GM11168 (cell line): ENCODE results near the gene SPHK2.
"Not testable (repeated sequence)": the region's sequence is repeated elsewhere in the genome, so short reads cannot be mapped to it uniquely, and the experiment has no call there.

ENCODE experiments used
- in situ Hi-C: fragments of 300-500 bp; cut with MboI; formaldehyde crosslinking; loops from one replicate; pipeline ENCODE4 v1.12.0; 2022; ENCODE audit warnings: low sequenced_read_pairs; ENCODE audit not compliant: unreplicated experiment

SPHK2 gene

GRCh38 chr19:48618916-48619691 lies at the start of gene SPHK2, which contains the start of gene RPL18:
TSS of gene SPHK2 (plus strand) at chr19:48619506. CDS start at chr19:48620515, 1,009 bp downstream.
TSS of gene RPL18 (minus strand) at chr19:48619178. CDS start at chr19:48619143, 35 bp downstream.
- in situ Hi-C loops, result no loop called here

- in situ Hi-C loops, result no loop called here
Measured at GRCh38 chr19:48569814-48570213, 49.5 kb upstream of the SPHK2 start.

- in situ Hi-C loops, result no loop called here
Measured at GRCh38 chr19:48571378-48572162, 47.7 kb upstream of the SPHK2 start.

- in situ Hi-C loops, result no loop called here
Measured at GRCh38 chr19:48573163-48573505, 46.2 kb upstream of the SPHK2 start.

- in situ Hi-C loops, result no loop called here
Measured at GRCh38 chr19:48575931-48576622, 43.2 kb upstream of the SPHK2 start.

- in situ Hi-C loops, result not testable (repeated sequence)
Measured at GRCh38 chr19:48577908-48578307, 41.4 kb upstream of the SPHK2 start.

GRCh38 chr19:48578891-48579290 lies 40.4 kb upstream of the SPHK2 start:
- in situ Hi-C loops, result no loop called here

GRCh38 chr19:48582168-48582567 lies 37.1 kb upstream of the SPHK2 start:
- in situ Hi-C loops, result loop anchor here (10.0 kb wide), 1 partner anchor 77 kb away; no protein-coding TSS in a partner anchor

- in situ Hi-C loops, result loop anchor here (10.0 kb wide), 1 partner anchor 83 kb away; no protein-coding TSS in a partner anchor
Measured at GRCh38 chr19:48587387-48587786, 31.9 kb upstream of the SPHK2 start.

GRCh38 chr19:48588670-48589401 lies 30.5 kb upstream of the SPHK2 start:
- in situ Hi-C loops, result loop anchor here (10.0 kb wide), 1 partner anchor 84 kb away; no protein-coding TSS in a partner anchor

GRCh38 chr19:48591021-48591420 lies 28.3 kb upstream of the SPHK2 start:
- in situ Hi-C loops, result no loop called here

GRCh38 chr19:48595171-48595570 lies 24.1 kb upstream of the SPHK2 start:
- in situ Hi-C loops, result no loop called here

- in situ Hi-C loops, result no loop called here
Measured at GRCh38 chr19:48595833-48596232, 23.5 kb upstream of the SPHK2 start.

- in situ Hi-C loops, result no loop called here
Measured at GRCh38 chr19:48596237-48596636, 23.1 kb upstream of the SPHK2 start.

- in situ Hi-C loops, result no loop called here
Measured at GRCh38 chr19:48596679-48597465, 22.4 kb upstream of the SPHK2 start.

- in situ Hi-C loops, result no loop called here
Measured at GRCh38 chr19:48598996-48599700, 20.2 kb upstream of the SPHK2 start.

- in situ Hi-C loops, result no loop called here
Measured at GRCh38 chr19:48600679-48601417, 18.5 kb upstream of the SPHK2 start.

GRCh38 chr19:48603001-48603400 lies 16.3 kb upstream of the SPHK2 start:
- in situ Hi-C loops, result no loop called here
